Measurements from ENCODE around the gene CLRN1. TPM values are rescaled to one million over a fixed set of nuclear protein-coding genes. Genes with fewer than 3 reads are reported as not detected.

CLRN1 gene
- total RNA-seq, 1 donor from 2014 or later, result not detected

DNA sequence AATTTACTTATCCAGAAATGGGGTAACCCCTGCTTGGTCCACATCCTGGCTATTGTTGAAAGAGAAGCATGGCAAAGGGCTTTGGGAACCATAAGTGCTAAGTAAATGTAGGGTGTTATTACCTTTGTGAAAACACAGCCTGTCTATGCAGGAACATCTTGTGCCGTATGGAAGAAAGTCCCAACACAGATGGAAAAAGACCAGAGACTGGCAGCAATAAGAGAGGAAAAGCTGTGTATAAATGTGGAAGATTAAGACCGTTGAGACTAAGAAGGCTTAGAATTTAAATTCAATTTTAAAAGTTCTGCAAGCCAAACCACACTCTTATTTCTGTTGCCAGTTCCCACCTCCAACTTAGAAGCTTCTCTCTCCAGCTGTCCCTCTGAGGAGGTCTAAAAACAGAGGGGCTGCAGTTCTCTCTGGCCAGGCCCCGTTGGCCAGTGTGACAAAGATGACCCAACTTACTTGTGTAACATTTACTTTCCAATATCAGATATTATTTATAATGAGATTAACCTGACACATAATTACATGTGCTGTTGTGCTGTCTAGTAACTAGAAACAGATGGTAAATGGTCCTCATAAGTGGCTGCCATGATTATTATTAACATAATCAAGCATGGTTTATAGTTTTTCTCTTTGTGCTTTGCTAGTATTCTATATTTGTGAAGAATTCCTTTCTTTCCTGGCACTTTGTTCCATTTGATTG, 74.3 kb downstream of the CLRN1 start:
- no peaks in the 10 kb centered on the region for H3K27me3 ChIP-seq
- intact Hi-C loops (cut with DNase I), result no loop called here
- H3K9me3 ChIP-seq, result no peaks in the 10 kb centered on the region
- no peak for TF ChIP-seq CTCF (IDR thresholded peaks at IDR 0.05)
- no peak for TF ChIP-seq POLR2AphosphoS5 (IDR thresholded peaks at IDR 0.05; ENCODE audit: insufficient read depth in 1 of 2, low read depth in 1 of 2)
- TF ChIP-seq POLR2A (IDR thresholded peaks at IDR 0.05), result no peak
- no peaks in the 10 kb centered on the region for H3K36me3 ChIP-seq
- no peak overlapping the region for H3K27ac ChIP-seq
- no peak overlapping the region for H3K4me3 ChIP-seq
- H3K4me1 ChIP-seq, result no peaks in the 10 kb centered on the region
- no peak for DNase-seq (ENCODE audit: extremely low spot score in 2 of 2)

- H3K27me3 ChIP-seq, result no peaks in the 10 kb centered on the region
- TF ChIP-seq POLR2A (IDR thresholded peaks at IDR 0.05), result no peak
- TF ChIP-seq POLR2AphosphoS5 (IDR thresholded peaks at IDR 0.05; ENCODE audit: insufficient read depth in 1 of 2, low read depth in 1 of 2), result no peak
- no peak for TF ChIP-seq CTCF (IDR thresholded peaks at IDR 0.05)
- no peak overlapping the region for H3K4me3 ChIP-seq
- H3K27ac ChIP-seq, result no peak overlapping the region
- no peak for DNase-seq (ENCODE audit: extremely low spot score in 2 of 2)
- H3K4me1 ChIP-seq, result no peaks in the 10 kb centered on the region
- no peaks in the 10 kb centered on the region for H3K36me3 ChIP-seq
- H3K9me3 ChIP-seq, result no peaks in the 10 kb centered on the region
- intact Hi-C loops (cut with DNase I), result no loop called here
Measured at GRCh38 chr3:150897592-150897991, 74.9 kb downstream of the CLRN1 start.

- no peak for DNase-seq (ENCODE audit: extremely low spot score in 2 of 2)
- Histone ChIP-seq H3K36me3 (no peaks in the 10 kb centered on the region), H3K27ac (no peak overlapping the region), H3K27me3 (no peaks in the 10 kb centered on the region), H3K4me1 (no peaks in the 10 kb centered on the region), H3K4me3 (no peak overlapping the region), H3K9me3 (no peaks in the 10 kb centered on the region)
- TF ChIP-seq POLR2AphosphoS5 (IDR thresholded peaks at IDR 0.05; ENCODE audit: insufficient read depth in 1 of 2, low read depth in 1 of 2) (no peak), CTCF (IDR thresholded peaks at IDR 0.05) (no peak), POLR2A (IDR thresholded peaks at IDR 0.05) (no peak)
- intact Hi-C loops (cut with DNase I), result no loop called here
Measured at GRCh38 chr3:150890831-150891230, 81.7 kb downstream of the CLRN1 start.

DNA sequence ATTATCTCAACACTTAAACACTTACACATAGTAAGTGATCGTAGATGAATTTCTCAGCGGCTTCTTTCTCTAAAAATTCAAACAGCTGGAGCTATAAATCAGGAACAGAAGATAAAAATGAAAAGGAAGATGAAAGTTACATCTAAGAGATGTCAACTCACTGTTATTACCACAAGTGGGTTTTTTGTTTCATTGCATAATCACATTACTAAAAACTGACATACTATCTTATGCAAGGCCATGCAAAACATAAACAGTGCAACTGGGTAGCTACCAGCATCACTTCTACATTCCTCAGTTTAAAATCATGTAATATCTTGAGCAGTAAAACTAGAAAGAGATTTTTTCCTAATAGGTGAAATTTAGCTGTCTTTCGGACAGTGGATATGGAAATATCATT, 82.2 kb downstream of the CLRN1 start:
- H3K9me3 ChIP-seq, result no peaks in the 10 kb centered on the region
- no peak for TF ChIP-seq POLR2AphosphoS5 (IDR thresholded peaks at IDR 0.05; ENCODE audit: insufficient read depth in 1 of 2, low read depth in 1 of 2)
- TF ChIP-seq CTCF (IDR thresholded peaks at IDR 0.05), result no peak
- no peak for TF ChIP-seq POLR2A (IDR thresholded peaks at IDR 0.05)
- intact Hi-C loops (cut with DNase I), result no loop called here

GRCh38 chr3:150889106-150889505, 83.4 kb downstream of the CLRN1 start:
- intact Hi-C loops (cut with DNase I), result no loop called here
- TF ChIP-seq POLR2AphosphoS5 (IDR thresholded peaks at IDR 0.05; ENCODE audit: insufficient read depth in 1 of 2, low read depth in 1 of 2), result no peak
- TF ChIP-seq POLR2A (IDR thresholded peaks at IDR 0.05), result no peak
- no peak for TF ChIP-seq CTCF (IDR thresholded peaks at IDR 0.05)
- Histone ChIP-seq H3K4me1 (no peaks in the 10 kb centered on the region), H3K9me3 (no peaks in the 10 kb centered on the region), H3K27ac (no peak overlapping the region), H3K36me3 (no peaks in the 10 kb centered on the region), H3K4me3 (no peak overlapping the region), H3K27me3 (no peaks in the 10 kb centered on the region)
- no peak for DNase-seq (ENCODE audit: extremely low spot score in 2 of 2)

More for the DNA sequence above, 82.2 kb downstream of the CLRN1 start:
- no peaks in the 10 kb centered on the region for H3K36me3 ChIP-seq
- no peaks in the 10 kb centered on the region for H3K27me3 ChIP-seq
- H3K4me3 ChIP-seq, result no peak overlapping the region
- H3K27ac ChIP-seq, result no peak overlapping the region
- no peak for DNase-seq (ENCODE audit: extremely low spot score in 2 of 2)
- H3K4me1 ChIP-seq, result no peaks in the 10 kb centered on the region

Measured in vagina (tissue), 2 donors.